Thyroid gland (tissue), 4 donors: Measurements from ENCODE around the gene FOXP1.

Experiments used
- POLR2A ChIP-seq, 2 donors: fragments of 450-650 bp; IDR thresholded peaks; one replicate each; pipeline ENCODE4 v1.6.1; 2017; ENCODE audit warnings: antibody characterized with exemption in 2 of 2, mild to moderate bottlenecking in 2 of 2, moderate library complexity in 1 of 2
- TF ChIP-seq, protein P1 (sequence below), 6 experiments: fragments of 200-600 bp in 3 of 6; fragments of 450-650 bp in 3 of 6; sonication (generic) in 3 of 6; IDR thresholded peaks; one replicate each; pipeline ENCODE4 v1.5.1; 2016 to 2019; ENCODE audit warnings: antibody characterized with exemption in 6 of 6, mild to moderate bottlenecking in 2 of 6, inconsistent platforms in 1 of 6, moderate library complexity in 1 of 6

DNA sequence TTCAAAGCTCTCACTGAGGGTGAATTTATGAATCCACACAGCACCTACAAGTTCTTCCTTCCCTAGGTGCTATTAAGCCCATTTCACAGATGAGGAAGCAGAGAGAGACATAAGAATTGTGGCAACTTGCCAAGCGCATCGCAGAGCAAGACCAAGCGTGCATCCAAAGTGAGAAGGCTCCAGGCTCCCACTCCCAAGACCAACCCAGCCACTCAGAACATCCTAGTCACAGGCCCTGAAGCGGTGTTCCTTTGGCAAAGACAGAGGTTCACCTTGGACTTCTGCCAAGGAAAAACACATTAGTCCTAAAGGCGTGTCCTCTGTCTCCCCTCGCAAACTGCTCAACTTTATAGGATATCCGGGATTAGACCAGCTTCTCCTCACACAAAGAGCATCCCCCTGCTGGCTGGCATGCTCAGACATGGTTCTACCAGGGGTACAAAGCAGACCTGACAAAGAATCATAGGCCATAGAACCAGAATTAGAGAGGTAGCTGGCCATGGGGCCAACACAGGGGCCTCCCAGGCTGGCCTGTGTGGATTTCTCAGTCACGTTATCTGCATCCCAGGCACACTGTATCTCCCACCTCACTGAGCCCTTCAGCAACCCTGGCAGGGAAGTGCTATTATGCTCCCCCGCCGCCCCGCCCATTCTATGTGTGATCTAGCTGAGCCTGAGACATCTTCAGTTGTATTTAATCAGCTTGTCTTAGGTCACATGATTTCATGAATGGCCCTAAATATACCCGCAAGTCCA is 160.2 kb downstream of the FOXP1 start:
- no peak for TF ChIP-seq POLR2A (IDR thresholded peaks at IDR 0.05)
- TF ChIP-seq, protein P1, sequence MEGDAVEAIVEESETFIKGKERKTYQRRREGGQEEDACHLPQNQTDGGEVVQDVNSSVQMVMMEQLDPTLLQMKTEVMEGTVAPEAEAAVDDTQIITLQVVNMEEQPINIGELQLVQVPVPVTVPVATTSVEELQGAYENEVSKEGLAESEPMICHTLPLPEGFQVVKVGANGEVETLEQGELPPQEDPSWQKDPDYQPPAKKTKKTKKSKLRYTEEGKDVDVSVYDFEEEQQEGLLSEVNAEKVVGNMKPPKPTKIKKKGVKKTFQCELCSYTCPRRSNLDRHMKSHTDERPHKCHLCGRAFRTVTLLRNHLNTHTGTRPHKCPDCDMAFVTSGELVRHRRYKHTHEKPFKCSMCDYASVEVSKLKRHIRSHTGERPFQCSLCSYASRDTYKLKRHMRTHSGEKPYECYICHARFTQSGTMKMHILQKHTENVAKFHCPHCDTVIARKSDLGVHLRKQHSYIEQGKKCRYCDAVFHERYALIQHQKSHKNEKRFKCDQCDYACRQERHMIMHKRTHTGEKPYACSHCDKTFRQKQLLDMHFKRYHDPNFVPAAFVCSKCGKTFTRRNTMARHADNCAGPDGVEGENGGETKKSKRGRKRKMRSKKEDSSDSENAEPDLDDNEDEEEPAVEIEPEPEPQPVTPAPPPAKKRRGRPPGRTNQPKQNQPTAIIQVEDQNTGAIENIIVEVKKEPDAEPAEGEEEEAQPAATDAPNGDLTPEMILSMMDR (IDR thresholded peaks at IDR 0.05) = peak in 1 of 6 experiments; percentile 12
